Spleen (tissue), 7 donors: ENCODE results near the gene CRB2.

Source experiments
- POLR2AphosphoS5 ChIP-seq, 3 donors: sonication (generic); formaldehyde crosslinking; IDR thresholded peaks; one replicate each; pipeline ENCODE4 v1.5.1; 2017; ENCODE audit warnings: antibody characterized with exemption in 3 of 3
- TF ChIP-seq, protein P1 (sequence below), 11 experiments: fragments of 200-600 bp in 7 of 11; fragments of 450-650 bp in 4 of 11; sonication (generic) in 4 of 11; IDR thresholded peaks in 8 of 11; conservative IDR thresholded peaks in 3 of 11; 1 replicate in 7 of 11; 2 replicates in 4 of 11; pipeline versions ENCODE4 v1.4.0 to v1.8.0; 2016 to 2021; ENCODE audit warnings: antibody characterized with exemption in 11 of 11, inconsistent platforms in 4 of 11, mild to moderate bottlenecking in 1 of 11
- donor health status: DM: no; HTN: no; CAD: no; lungs with moderate emphysema.
- donor health status: DM: no; HTN: no; CAD: no.
- donor health status: DM: no; HTN: no; CAD: no.

DNA sequence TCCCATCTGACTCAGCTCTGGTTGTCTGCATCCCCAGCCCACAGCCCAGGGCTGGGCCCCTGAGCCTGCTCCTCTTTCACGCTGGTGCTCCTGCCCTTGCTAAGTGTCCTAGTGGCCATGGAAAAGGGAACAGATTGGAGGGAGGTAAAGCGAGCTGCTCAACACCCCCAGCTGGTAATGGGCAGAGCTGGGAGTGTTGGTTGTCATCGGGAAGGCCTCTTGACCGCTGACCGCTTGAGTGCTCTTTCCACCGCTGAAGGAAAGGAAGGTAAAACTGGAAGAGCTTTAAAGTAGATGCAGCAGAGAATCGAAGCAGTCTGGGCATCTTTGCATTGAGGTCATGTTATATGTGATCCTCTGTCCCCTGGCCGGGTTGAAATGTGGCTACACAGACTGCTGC is 60.2 kb downstream of the CRB2 start:
- TF ChIP-seq, protein P1, sequence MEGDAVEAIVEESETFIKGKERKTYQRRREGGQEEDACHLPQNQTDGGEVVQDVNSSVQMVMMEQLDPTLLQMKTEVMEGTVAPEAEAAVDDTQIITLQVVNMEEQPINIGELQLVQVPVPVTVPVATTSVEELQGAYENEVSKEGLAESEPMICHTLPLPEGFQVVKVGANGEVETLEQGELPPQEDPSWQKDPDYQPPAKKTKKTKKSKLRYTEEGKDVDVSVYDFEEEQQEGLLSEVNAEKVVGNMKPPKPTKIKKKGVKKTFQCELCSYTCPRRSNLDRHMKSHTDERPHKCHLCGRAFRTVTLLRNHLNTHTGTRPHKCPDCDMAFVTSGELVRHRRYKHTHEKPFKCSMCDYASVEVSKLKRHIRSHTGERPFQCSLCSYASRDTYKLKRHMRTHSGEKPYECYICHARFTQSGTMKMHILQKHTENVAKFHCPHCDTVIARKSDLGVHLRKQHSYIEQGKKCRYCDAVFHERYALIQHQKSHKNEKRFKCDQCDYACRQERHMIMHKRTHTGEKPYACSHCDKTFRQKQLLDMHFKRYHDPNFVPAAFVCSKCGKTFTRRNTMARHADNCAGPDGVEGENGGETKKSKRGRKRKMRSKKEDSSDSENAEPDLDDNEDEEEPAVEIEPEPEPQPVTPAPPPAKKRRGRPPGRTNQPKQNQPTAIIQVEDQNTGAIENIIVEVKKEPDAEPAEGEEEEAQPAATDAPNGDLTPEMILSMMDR (IDR thresholded peaks at IDR 0.05 in 8 of 11, conservative IDR thresholded peaks at IDR 0.05 in 3 of 11): no peak
- no peak for TF ChIP-seq POLR2AphosphoS5 (IDR thresholded peaks at IDR 0.05)
